Tibial artery (tissue), 4 donors: ENCODE measurements around the gene WBP2.

Source experiments
- DNase-seq, 2 donors: peaks; one replicate each; pipeline ENCODE4 v3.0.0-alpha.2; 2019
- H3K27ac ChIP-seq, 2 donors: fragments of 200-600 bp; sonication (generic) in 1 of 2; 1 replicate in 1 of 2; 2 replicates in 1 of 2; pipeline ENCODE4 v1.5.1; 2018 to 2019; ENCODE audit warnings: mild to moderate bottlenecking in 1 of 2
- H3K27me3 ChIP-seq, 2 donors: fragments of 200-600 bp; sonication (generic) in 1 of 2; one replicate each; pipeline versions ENCODE4 v1.5.1 to v1.6.0; 2016 to 2019
- H3K36me3 ChIP-seq, 3 donors: fragments of 200-600 bp; sonication (generic) in 2 of 3; one replicate each; pipeline ENCODE4 v1.5.1; 2016 to 2019; ENCODE audit warnings: mild to moderate bottlenecking in 2 of 3
- H3K4me1 ChIP-seq, 4 donors: fragments of 200-600 bp; sonication (generic) in 2 of 4; 1 replicate in 3 of 4; 2 replicates in 1 of 4; pipeline ENCODE4 v1.5.1; 2016 to 2019
- H3K4me3 ChIP-seq, 2 donors: fragments of 200-600 bp; sonication (generic) in 1 of 2; 1 replicate in 1 of 2; 2 replicates in 1 of 2; pipeline ENCODE4 v1.5.1; 2018 to 2019; ENCODE audit warnings: mild to moderate bottlenecking in 2 of 2
- H3K9me3 ChIP-seq, 3 donors: fragments of 200-600 bp; sonication (generic) in 1 of 3; one replicate each; pipeline ENCODE4 v1.5.1; 2016 to 2019
- CTCF ChIP-seq, 2 experiments: fragments of 200-600 bp in 1 of 2; fragments of 450-650 bp in 1 of 2; IDR thresholded peaks; one replicate each; pipeline ENCODE4 v1.5.1; 2017 to 2019; ENCODE audit warnings: antibody characterized with exemption in 2 of 2, mild to moderate bottlenecking in 1 of 2, moderate library complexity in 1 of 2
- intact Hi-C: fragments of 100-400 bp; cut with DNase I; formaldehyde crosslinking; loops from one replicate; pipeline ENCODE4 v1.15.0; 2023; ENCODE audit warnings: low total_unique reads

The WBP2 gene

GRCh38 chr17:75847614-75848522, 7.3 kb downstream of the WBP2 start:
- TF ChIP-seq CTCF (IDR thresholded peaks at IDR 0.05), result no peak
- H3K4me3 ChIP-seq, result no peak overlapping the region
- H3K27me3 ChIP-seq, result no peaks in the 10 kb centered on the region
- peak overlapping the region in 1 of 2 donors; percentile 6 for H3K27ac ChIP-seq
- no peaks in the 10 kb centered on the region for H3K9me3 ChIP-seq
- no peak for DNase-seq
- peaks cover 59 to 70% (median 69%) of the 10 kb centered on the region in 3 donors for H3K36me3 ChIP-seq
- peaks cover 0 to 88% (median 41%) of the 10 kb centered on the region in 4 donors for H3K4me1 ChIP-seq
- intact Hi-C loops, result no loop called here

- no peak for TF ChIP-seq CTCF (IDR thresholded peaks at IDR 0.05)
- Histone ChIP-seq H3K9me3 (no peaks in the 10 kb centered on the region), H3K4me1 (peaks cover 0 to 79% (median 37%) of the 10 kb centered on the region in 4 donors), H3K36me3 (peaks cover 59 to 75% (median 64%) of the 10 kb centered on the region in 3 donors), H3K27me3 (no peaks in the 10 kb centered on the region), H3K27ac (peak overlapping the region; percentile 86), H3K4me3 (no peak overlapping the region)
- no peak for DNase-seq
- intact Hi-C loops, result no loop called here
Measured at GRCh38 chr17:75846692-75847613, 8.2 kb downstream of the WBP2 start.

GRCh38 chr17:75845933-75846691, 9.0 kb downstream of the WBP2 start:
- Histone ChIP-seq H3K4me3 (no peak overlapping the region), H3K27ac (peak overlapping the region; percentile 86), H3K27me3 (no peaks in the 10 kb centered on the region), H3K4me1 (peaks cover 0 to 72% (median 32%) of the 10 kb centered on the region in 4 donors), H3K36me3 (peaks cover 53 to 66% (median 55%) of the 10 kb centered on the region in 3 donors), H3K9me3 (no peaks in the 10 kb centered on the region)
- no peak for TF ChIP-seq CTCF (IDR thresholded peaks at IDR 0.05)
- DNase-seq, result no peak
- intact Hi-C loops, result no loop called here

GRCh38 chr17:75845058-75845711, 9.9 kb downstream of the WBP2 start:
- DNase-seq, result peak; percentile 85 to 97
- H3K4me3 ChIP-seq, result no peak overlapping the region
- H3K27ac ChIP-seq, result peak overlapping the region; percentile 86
- TF ChIP-seq CTCF (IDR thresholded peaks at IDR 0.05), result peak; percentile 91 to 98
- H3K4me1 ChIP-seq, result peaks cover 0 to 64% (median 32%) of the 10 kb centered on the region in 4 donors
- H3K9me3 ChIP-seq, result no peaks in the 10 kb centered on the region
- H3K36me3 ChIP-seq, result peaks cover 43 to 64% (median 50%) of the 10 kb centered on the region in 3 donors
- no peaks in the 10 kb centered on the region for H3K27me3 ChIP-seq
- intact Hi-C loops, result no loop called here
